ENCODE data around the gene LGI1. TPM values are rescaled to one million over a fixed set of nuclear protein-coding genes. Genes with fewer than 3 reads are reported as not detected.
A peak's percentile ranks its signal among the peaks of the same experiment; 100 is the strongest.

LGI1 gene
- total RNA-seq: not detected
- long read RNA-seq: 0 reads

DNA sequence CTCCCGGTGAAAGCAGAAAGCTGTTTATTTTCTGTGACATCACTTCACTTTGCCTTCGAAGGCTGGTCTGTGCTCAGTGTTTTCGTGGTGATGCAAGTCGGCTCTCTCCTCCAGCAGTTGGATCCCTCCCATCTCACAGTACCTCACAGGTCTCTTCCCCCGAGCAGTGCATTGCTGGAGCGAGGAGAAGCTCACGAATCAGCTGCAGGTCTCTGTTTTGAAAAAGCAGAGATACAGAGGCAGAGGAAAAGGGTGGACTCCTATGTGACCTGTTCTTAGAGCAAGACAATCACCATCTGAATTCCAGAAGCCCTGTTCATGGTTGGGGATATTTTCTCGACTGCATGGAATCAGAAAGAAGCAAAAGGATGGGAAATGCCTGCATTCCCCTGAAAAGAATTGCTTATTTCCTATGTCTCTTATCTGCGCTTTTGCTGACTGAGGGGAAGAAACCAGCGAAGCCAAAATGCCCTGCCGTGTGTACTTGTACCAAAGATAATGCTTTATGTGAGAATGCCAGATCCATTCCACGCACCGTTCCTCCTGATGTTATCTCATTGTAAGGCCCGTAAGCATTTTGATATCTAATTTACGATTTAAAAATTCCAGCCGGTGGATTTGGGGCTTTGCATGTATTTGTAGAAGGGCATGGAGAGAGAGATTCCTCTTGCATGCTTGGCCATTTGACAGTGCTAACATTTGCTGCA is at the start of gene LGI1:
LGI1 (plus strand) TSS at position 136 of the 707 bp plus-strand sequence; CDS start at position 345, 209 bp downstream.
- TF ChIP-seq, protein P1, sequence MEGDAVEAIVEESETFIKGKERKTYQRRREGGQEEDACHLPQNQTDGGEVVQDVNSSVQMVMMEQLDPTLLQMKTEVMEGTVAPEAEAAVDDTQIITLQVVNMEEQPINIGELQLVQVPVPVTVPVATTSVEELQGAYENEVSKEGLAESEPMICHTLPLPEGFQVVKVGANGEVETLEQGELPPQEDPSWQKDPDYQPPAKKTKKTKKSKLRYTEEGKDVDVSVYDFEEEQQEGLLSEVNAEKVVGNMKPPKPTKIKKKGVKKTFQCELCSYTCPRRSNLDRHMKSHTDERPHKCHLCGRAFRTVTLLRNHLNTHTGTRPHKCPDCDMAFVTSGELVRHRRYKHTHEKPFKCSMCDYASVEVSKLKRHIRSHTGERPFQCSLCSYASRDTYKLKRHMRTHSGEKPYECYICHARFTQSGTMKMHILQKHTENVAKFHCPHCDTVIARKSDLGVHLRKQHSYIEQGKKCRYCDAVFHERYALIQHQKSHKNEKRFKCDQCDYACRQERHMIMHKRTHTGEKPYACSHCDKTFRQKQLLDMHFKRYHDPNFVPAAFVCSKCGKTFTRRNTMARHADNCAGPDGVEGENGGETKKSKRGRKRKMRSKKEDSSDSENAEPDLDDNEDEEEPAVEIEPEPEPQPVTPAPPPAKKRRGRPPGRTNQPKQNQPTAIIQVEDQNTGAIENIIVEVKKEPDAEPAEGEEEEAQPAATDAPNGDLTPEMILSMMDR (IDR thresholded peaks at IDR 0.05; ENCODE audit: borderline replicate concordance): no peak
- Histone ChIP-seq H3K27me3 (ENCODE audit: low read depth) (peaks cover 75% of the 10 kb centered on the region), H3K27ac (replicated peaks) (no peak within 1 kb of the TSS), H3K4me3 (peak within 1 kb of the TSS; percentile 29), H3K4me1 (peaks cover 7% of the 10 kb centered on the region), H3K9me3 (replicated peaks) (no peaks in the 10 kb centered on the region), H3K36me3 (no peaks in the 10 kb centered on the region)
- no peak for DNase-seq
- intact Hi-C loops (cut with micrococcal nuclease): no loop called here

DNA sequence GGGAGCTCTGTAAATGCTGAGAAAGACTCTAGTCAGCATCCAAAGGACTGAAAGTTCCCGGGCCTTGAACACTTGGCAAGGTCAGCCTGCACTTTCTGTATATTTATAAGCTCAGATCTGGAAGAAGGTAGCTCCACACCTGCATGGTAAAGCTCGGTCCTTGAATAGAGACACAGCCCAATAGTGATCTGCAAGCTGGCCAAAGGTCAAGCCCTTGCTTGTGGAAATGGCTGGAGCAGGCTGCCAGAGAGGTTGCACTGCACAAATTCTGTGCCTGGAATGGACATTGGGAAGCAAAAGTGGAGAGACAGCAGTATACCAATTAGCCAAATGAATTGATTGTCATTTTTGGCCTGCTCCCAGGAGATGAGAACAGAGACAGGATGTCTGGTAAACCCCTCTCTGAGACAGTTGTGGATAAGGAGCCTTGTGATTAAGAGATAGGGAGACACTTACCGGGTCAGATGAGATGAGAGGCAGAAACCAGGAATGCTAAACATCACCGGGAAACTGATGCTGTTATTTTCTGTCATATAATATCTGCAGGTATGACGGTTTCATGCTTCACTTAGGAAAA is 47.3 kb upstream of the LGI1 start:
- Histone ChIP-seq H3K27me3 (ENCODE audit: low read depth) (no peaks in the 10 kb centered on the region), H3K4me1 (no peaks in the 10 kb centered on the region), H3K4me3 (no peak overlapping the region), H3K27ac (replicated peaks) (no peak overlapping the region), H3K9me3 (replicated peaks) (no peaks in the 10 kb centered on the region), H3K36me3 (no peaks in the 10 kb centered on the region)
- intact Hi-C loops (cut with micrococcal nuclease): no loop called here
- DNase-seq: no peak
- TF ChIP-seq, protein P1 (IDR thresholded peaks at IDR 0.05; ENCODE audit: borderline replicate concordance): no peak

DNA sequence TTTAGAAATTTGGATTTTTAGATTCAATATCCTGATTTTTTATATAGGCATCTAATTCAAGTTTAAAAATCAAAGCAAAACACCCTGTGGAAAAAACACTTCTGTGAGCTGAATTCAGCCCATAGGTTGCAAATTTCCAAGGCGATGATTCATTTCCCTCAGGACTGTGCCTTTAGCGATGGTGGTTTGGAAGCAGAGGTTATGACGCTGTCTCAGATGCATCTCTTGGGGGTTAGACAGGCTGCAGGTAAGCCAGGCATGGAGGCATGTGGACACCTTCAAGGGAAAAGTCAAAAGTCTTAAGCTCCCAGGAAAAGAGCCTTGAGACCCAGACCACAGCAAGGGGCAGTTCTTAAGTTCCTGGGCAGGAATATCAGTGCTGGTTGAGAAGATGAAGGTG is 45.8 kb upstream of the LGI1 start:
- H3K4me1 ChIP-seq: no peaks in the 10 kb centered on the region
- H3K27ac ChIP-seq (replicated peaks): no peak overlapping the region
- TF ChIP-seq, protein P1 (IDR thresholded peaks at IDR 0.05; ENCODE audit: borderline replicate concordance): no peak
- no peaks in the 10 kb centered on the region for H3K9me3 ChIP-seq (replicated peaks)
- intact Hi-C loops (cut with micrococcal nuclease): no loop called here
- peaks cover 5% of the 10 kb centered on the region for H3K27me3 ChIP-seq (ENCODE audit: low read depth)
- H3K36me3 ChIP-seq: no peaks in the 10 kb centered on the region
- H3K4me3 ChIP-seq: no peak overlapping the region
- no peak for DNase-seq

DNA sequence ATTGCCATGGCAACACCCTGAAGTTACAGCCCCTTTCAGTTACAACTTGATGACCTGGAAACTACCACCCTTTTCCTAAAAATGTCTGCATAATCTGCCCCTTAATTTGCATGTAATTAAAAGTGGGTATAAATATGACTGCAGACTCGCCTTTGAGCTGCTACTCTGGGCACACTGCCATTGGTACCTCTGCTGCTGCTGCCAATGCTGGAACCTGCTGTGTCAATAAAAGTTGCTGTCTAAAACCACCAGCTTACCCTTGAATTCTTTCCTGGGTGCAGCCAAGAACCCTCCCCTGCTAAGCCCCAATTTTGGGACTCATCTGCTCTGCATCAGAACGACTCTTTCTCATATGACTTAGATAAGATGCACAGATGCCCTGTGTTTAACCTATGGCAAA is 45.1 kb upstream of the LGI1 start:
- Histone ChIP-seq H3K27me3 (ENCODE audit: low read depth) (peaks cover 11% of the 10 kb centered on the region), H3K9me3 (replicated peaks) (no peaks in the 10 kb centered on the region), H3K4me3 (no peak overlapping the region), H3K27ac (replicated peaks) (no peak overlapping the region), H3K36me3 (no peaks in the 10 kb centered on the region), H3K4me1 (no peaks in the 10 kb centered on the region)
- TF ChIP-seq, protein P1 (IDR thresholded peaks at IDR 0.05; ENCODE audit: borderline replicate concordance): no peak
- intact Hi-C loops (cut with micrococcal nuclease): no loop called here
- no peak for DNase-seq

DNA sequence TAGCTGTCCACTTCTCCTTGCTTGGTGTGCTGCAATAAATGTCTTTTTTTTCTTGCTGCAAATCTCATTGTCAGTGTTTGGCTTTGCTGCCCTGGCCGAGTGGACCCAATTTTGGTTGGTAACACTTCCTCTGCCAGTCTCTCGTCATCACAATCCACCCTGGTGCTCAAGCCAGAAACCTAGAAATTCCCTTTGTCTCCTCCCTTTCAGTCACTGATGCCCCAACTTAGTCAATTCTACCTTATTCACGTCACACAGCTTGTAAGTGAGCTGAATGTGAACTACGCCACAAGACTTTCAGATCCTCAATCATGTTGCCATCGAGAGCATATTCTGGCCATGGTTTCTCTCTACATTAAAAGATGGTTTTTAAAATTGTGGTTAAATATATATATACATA is 42.4 kb upstream of the LGI1 start:
- intact Hi-C loops (cut with micrococcal nuclease): no loop called here
- Histone ChIP-seq H3K9me3 (replicated peaks) (no peaks in the 10 kb centered on the region), H3K27me3 (ENCODE audit: low read depth) (peaks cover 38% of the 10 kb centered on the region), H3K4me1 (no peaks in the 10 kb centered on the region), H3K4me3 (no peak overlapping the region), H3K27ac (replicated peaks) (no peak overlapping the region), H3K36me3 (no peaks in the 10 kb centered on the region)
- TF ChIP-seq, protein P1 (IDR thresholded peaks at IDR 0.05; ENCODE audit: borderline replicate concordance): no peak
- DNase-seq: no peak
